Activated T-helper 2 cell treated with anti-CD3 and anti-CD28 coated beads, Interferon-gamma antibody, Interleukin-2, Interleukin-4, amounts not matched to agents 10 μg/mL and 5 μg/mL and 100 μg/mL, durations not matched to agents 14 hours and 24 hours and 36 hours (primary cell): ENCODE measurements around the gene SFMBT2. TPM values are rescaled to one million over a fixed set of nuclear protein-coding genes. Genes with fewer than 3 reads are reported as not detected.
A peak's percentile ranks its signal among the peaks of the same experiment; 100 is the strongest.

ENCODE experiments used
- DNase-seq: peaks from one replicate; pipeline ENCODE4 v3.0.0; 2021; ENCODE audit warnings: low spot score
- H3K27ac Mint-ChIP-seq: one replicate; pipeline ENCODE4 v1.8.0; 2021; ENCODE audit warnings: mixed read lengths
- H3K27me3 Mint-ChIP-seq: one replicate; pipeline ENCODE4 v1.8.0; 2021; ENCODE audit warnings: low read depth, mixed read lengths
- H3K36me3 Mint-ChIP-seq: one replicate; pipeline ENCODE4 v1.8.0; 2021; ENCODE audit warnings: low read depth, mixed read lengths
- H3K4me1 Mint-ChIP-seq: one replicate; pipeline ENCODE4 v1.8.0; 2021; ENCODE audit warnings: low read depth, mixed read lengths
- H3K4me3 Mint-ChIP-seq: one replicate; pipeline ENCODE4 v1.8.0; 2021; ENCODE audit warnings: low read depth, mild to moderate bottlenecking, moderate library complexity, mixed read lengths
- H3K9me3 Mint-ChIP-seq: one replicate; pipeline ENCODE4 v1.8.0; 2021; ENCODE audit warnings: mixed read lengths
- intact Hi-C: fragments of 100-400 bp; cut with micrococcal nuclease; formaldehyde crosslinking; loops from one replicate; pipeline ENCODE4 v1.15.1; 2023
- total RNA-seq: library from RNA; stranded (reverse); gene quantifications from 2 replicates; pipeline ENCODE4 v1.2.3, GENCODE V29; 2022

Gene SFMBT2
- total RNA-seq, 1 donor from 2014 or later, result 27.6 TPM

DNA sequence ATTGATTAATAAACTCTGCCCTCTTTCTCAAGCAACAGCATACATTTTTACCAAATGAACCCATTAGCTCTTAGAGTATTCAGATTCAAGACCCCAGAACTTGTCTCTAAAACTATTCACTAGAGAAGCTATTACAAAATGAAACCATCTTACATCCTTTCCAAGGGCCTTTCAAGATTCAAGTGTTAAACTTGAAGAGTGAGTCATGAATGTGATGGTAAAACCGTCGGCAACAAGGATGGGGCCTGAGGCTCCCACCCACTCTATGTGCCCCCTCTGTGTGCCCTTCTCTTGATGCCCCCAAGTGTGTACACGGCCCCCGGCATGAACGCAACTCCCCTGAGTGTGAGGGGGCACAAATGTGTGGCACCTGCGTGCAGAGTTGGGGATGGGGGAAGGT, 46.4 kb downstream of the SFMBT2 start:
- H3K4me1 Mint-ChIP-seq, result peaks cover 9% of the 10 kb centered on the region
- peaks cover 8% of the 10 kb centered on the region for H3K9me3 Mint-ChIP-seq
- no peak overlapping the region for H3K4me3 Mint-ChIP-seq
- intact Hi-C loops, result no loop called here
- no peaks in the 10 kb centered on the region for H3K27me3 Mint-ChIP-seq
- DNase-seq, result no peak
- H3K27ac Mint-ChIP-seq, result no peak overlapping the region
- peaks cover 79% of the 10 kb centered on the region for H3K36me3 Mint-ChIP-seq

GRCh38 chr10:7363700-7364099, 47.1 kb downstream of the SFMBT2 start:
- DNase-seq, result no peak
- intact Hi-C loops, result no loop called here
- Mint-ChIP-seq H3K36me3 (peaks cover 86% of the 10 kb centered on the region), H3K4me3 (no peak overlapping the region), H3K4me1 (peaks cover 9% of the 10 kb centered on the region), H3K27me3 (no peaks in the 10 kb centered on the region), H3K27ac (no peak overlapping the region), H3K9me3 (peaks cover 13% of the 10 kb centered on the region)

- Mint-ChIP-seq H3K9me3 (peaks cover 16% of the 10 kb centered on the region), H3K4me1 (peaks cover 9% of the 10 kb centered on the region), H3K27me3 (no peaks in the 10 kb centered on the region), H3K36me3 (peaks cover 90% of the 10 kb centered on the region), H3K27ac (no peak overlapping the region), H3K4me3 (no peak overlapping the region)
- intact Hi-C loops, result no loop called here
- no peak for DNase-seq
These were observed 48.4 kb downstream of the SFMBT2 start for GRCh38 chr10:7362471-7362870.

GRCh38 chr10:7361316-7361715, 49.5 kb downstream of the SFMBT2 start:
- no peak overlapping the region for H3K27ac Mint-ChIP-seq
- H3K9me3 Mint-ChIP-seq, result peaks cover 16% of the 10 kb centered on the region
- intact Hi-C loops, result no loop called here

DNA sequence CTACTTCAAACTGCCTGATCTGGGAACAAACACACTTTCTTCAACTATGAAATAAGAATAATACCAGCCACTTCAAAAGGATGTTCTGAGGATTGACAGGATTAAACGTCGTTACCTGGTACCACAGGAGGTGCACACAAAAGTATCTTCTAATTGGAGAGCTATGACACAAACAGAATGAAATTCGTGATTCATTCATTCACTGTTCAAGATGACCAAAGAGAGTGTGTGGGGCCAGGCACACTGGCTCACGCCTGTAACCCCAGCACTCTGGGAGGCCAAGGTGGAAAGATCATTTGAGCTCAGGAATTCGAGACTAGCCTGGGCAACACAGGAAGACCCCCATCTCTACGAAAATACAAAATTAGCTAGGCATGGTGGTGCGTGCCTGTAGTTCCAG, 50.9 kb downstream of the SFMBT2 start:
- intact Hi-C loops, result no loop called here
- no peak for DNase-seq
- H3K27ac Mint-ChIP-seq, result no peak overlapping the region
- no peaks in the 10 kb centered on the region for H3K27me3 Mint-ChIP-seq
- H3K4me3 Mint-ChIP-seq, result no peak overlapping the region
- peaks cover 85% of the 10 kb centered on the region for H3K36me3 Mint-ChIP-seq
- H3K9me3 Mint-ChIP-seq, result peaks cover 16% of the 10 kb centered on the region
- H3K4me1 Mint-ChIP-seq, result peaks cover 11% of the 10 kb centered on the region

More at GRCh38 chr10:7361316-7361715, 49.5 kb downstream of the SFMBT2 start:
- no peak overlapping the region for H3K4me3 Mint-ChIP-seq
- peaks cover 12% of the 10 kb centered on the region for H3K4me1 Mint-ChIP-seq
- no peaks in the 10 kb centered on the region for H3K27me3 Mint-ChIP-seq
- no peak for DNase-seq
- H3K36me3 Mint-ChIP-seq, result peaks cover 93% of the 10 kb centered on the region

GRCh38 chr10:7359356-7359755, 51.5 kb downstream of the SFMBT2 start:
- Mint-ChIP-seq H3K9me3 (peaks cover 16% of the 10 kb centered on the region), H3K27ac (no peak overlapping the region), H3K4me3 (no peak overlapping the region), H3K4me1 (peaks cover 9% of the 10 kb centered on the region), H3K27me3 (no peaks in the 10 kb centered on the region), H3K36me3 (peaks cover 79% of the 10 kb centered on the region)
- intact Hi-C loops, result no loop called here
- DNase-seq, result no peak

DNA sequence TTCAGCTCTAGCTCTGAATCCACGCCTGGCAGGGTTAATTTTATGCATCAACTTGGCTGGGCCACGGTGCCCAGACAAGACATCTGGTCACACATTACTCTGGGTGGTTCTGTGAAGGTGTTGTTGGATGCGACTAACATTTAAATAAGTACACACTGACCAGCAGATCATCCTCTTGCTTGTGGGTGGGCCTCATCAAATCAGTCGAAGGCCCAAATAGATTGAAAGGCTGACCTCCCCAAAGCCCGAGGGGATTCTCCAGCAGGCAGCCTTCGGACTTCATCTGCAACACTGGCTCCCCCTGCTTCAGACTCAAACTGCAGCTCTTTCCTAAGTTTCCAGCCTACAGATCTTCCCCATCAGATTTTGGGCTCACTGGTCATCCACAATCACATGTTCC, 53.6 kb downstream of the SFMBT2 start:
- Mint-ChIP-seq H3K27ac (no peak overlapping the region), H3K36me3 (peaks cover 57% of the 10 kb centered on the region), H3K27me3 (no peaks in the 10 kb centered on the region), H3K4me3 (no peak overlapping the region), H3K9me3 (peaks cover 12% of the 10 kb centered on the region), H3K4me1 (peaks cover 8% of the 10 kb centered on the region)
- intact Hi-C loops, result no loop called here
- no peak for DNase-seq

- peaks cover 8% of the 10 kb centered on the region for H3K9me3 Mint-ChIP-seq
- H3K27me3 Mint-ChIP-seq, result no peaks in the 10 kb centered on the region
- H3K4me3 Mint-ChIP-seq, result no peak overlapping the region
- peaks cover 9% of the 10 kb centered on the region for H3K4me1 Mint-ChIP-seq
- intact Hi-C loops, result no loop called here
- H3K27ac Mint-ChIP-seq, result no peak overlapping the region
- peaks cover 52% of the 10 kb centered on the region for H3K36me3 Mint-ChIP-seq
- DNase-seq, result no peak
These were observed 56.3 kb downstream of the SFMBT2 start for GRCh38 chr10:7354330-7355047.

- DNase-seq, result no peak
- H3K4me1 Mint-ChIP-seq, result peaks cover 11% of the 10 kb centered on the region
- no peak overlapping the region for H3K4me3 Mint-ChIP-seq
- no peaks in the 10 kb centered on the region for H3K27me3 Mint-ChIP-seq
- intact Hi-C loops, result no loop called here
- H3K27ac Mint-ChIP-seq, result no peak overlapping the region
- H3K36me3 Mint-ChIP-seq, result peaks cover 45% of the 10 kb centered on the region
- no peaks in the 10 kb centered on the region for H3K9me3 Mint-ChIP-seq
These were observed 58.9 kb downstream of the SFMBT2 start for GRCh38 chr10:7351894-7352293.

DNA sequence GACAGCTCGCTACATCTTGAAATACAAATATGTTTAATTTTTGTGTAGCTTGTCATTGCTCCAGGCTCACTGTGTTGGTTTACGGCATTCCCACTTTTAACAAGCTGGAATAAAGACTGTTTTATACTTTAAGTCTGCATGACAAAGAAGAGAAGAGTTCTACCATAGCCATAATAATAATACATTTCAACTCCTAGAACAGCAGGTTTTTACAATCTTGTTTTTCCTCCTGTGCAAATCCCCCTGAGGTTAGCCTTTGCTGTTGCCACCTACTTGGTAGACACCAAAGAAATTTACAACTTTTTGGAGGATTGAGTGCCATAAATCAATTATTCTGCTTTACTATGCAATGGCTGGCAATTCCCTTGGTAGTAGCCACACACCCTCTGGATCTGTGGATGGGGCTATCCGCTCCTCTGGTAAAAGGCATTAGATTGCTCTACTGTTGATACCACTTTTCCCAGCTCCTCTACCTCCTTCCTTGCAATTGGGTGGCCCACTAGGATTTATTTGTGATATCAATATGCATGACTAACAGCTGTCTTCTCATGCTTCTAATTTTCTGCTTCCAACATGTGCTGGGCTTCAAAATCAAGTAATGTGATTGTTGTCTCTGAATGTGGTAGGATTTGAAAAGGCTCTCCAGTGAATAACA, 60.2 kb downstream of the SFMBT2 start:
- no peak for DNase-seq
- H3K4me3 Mint-ChIP-seq, result no peak overlapping the region
- no peaks in the 10 kb centered on the region for H3K9me3 Mint-ChIP-seq
- peaks cover 10% of the 10 kb centered on the region for H3K4me1 Mint-ChIP-seq
- intact Hi-C loops, result no loop called here
- H3K27me3 Mint-ChIP-seq, result no peaks in the 10 kb centered on the region
- no peak overlapping the region for H3K27ac Mint-ChIP-seq
- H3K36me3 Mint-ChIP-seq, result peaks cover 42% of the 10 kb centered on the region

- no peak overlapping the region for H3K27ac Mint-ChIP-seq
- H3K36me3 Mint-ChIP-seq, result peaks cover 54% of the 10 kb centered on the region
- intact Hi-C loops, result no loop called here
- peaks cover 6% of the 10 kb centered on the region for H3K4me1 Mint-ChIP-seq
- peaks cover 9% of the 10 kb centered on the region for H3K9me3 Mint-ChIP-seq
- no peak overlapping the region for H3K4me3 Mint-ChIP-seq
- no peaks in the 10 kb centered on the region for H3K27me3 Mint-ChIP-seq
- DNase-seq, result no peak
These were observed 65.1 kb downstream of the SFMBT2 start for GRCh38 chr10:7345717-7346116.

DNA sequence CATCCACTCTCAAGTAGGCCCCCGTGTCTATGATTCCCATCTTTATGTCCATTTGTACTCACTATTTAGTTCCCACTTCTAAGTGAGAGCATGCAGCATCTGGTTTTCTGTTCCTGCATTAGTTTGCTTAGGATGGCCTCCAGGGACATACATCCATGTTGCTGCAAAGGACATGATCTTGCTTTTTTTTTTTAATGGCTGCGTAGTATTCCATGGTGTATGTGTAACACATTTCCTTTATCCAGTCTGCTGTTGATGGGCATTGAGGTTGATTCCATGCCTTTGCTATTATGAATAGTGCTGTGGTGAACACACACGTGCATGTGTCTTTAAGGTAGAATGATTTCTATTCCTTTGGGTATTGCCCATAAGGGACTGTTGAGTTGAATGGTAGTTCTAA, 67.8 kb downstream of the SFMBT2 start:
- Mint-ChIP-seq H3K36me3 (peaks cover 49% of the 10 kb centered on the region), H3K9me3 (peaks cover 9% of the 10 kb centered on the region), H3K27me3 (no peaks in the 10 kb centered on the region), H3K4me3 (no peak overlapping the region), H3K4me1 (peaks cover 18% of the 10 kb centered on the region), H3K27ac (no peak overlapping the region)
- DNase-seq, result no peak
- intact Hi-C loops, result no loop called here

DNA sequence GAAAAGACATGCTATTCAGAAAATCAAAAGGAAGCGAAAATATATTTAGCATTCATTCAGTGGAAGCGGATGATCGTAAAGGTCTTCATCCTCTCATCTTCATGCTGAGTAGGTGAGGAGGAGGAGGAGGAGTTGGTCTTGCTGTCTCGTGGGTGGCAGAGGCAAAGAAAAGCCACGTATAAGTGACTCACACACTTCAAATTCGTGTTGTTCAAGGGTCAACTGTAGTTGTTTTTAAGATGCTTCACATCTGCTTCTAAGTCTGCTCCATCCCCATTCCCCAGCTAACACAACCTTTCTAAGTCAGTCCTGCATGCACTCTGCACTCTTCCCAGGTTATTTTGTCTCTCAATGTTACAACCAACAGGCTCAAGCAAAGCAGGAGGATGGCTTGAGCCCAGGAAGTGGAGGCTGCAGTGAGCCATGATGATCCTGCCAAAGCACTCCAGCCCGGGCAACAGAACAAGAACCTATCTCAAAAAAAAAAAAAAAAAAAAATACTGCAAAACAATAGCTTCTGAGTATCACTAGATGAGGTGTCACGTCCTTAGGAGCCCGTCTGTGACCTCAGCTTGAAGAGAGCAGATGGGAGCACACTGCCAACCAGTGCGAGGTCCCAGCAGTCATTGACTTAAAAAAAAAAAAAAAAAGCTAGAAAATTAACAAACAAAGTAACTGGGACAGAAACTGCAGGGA, 70.5 kb downstream of the SFMBT2 start:
- peaks cover 9% of the 10 kb centered on the region for H3K9me3 Mint-ChIP-seq
- intact Hi-C loops, result no loop called here
- H3K27me3 Mint-ChIP-seq, result no peaks in the 10 kb centered on the region
- H3K4me1 Mint-ChIP-seq, result peaks cover 33% of the 10 kb centered on the region
- no peak for DNase-seq
- peaks cover 57% of the 10 kb centered on the region for H3K36me3 Mint-ChIP-seq
- peak overlapping the region; percentile 58 for H3K27ac Mint-ChIP-seq
- H3K4me3 Mint-ChIP-seq, result no peak overlapping the region
